ENCODE measurements around the gene SLC25A13. TPM values are rescaled to one million over a fixed set of nuclear protein-coding genes. Genes with fewer than 3 reads are reported as not detected.
A peak's percentile ranks its signal among the peaks of the same experiment; 100 is the strongest.

Gene SLC25A13
- total and polyA plus RNA-seq, 2 experiments from 2014 or later: 4.8 to 19.1 TPM

- no peak overlapping the region for H3K9ac ChIP-seq
- H3F3A ChIP-seq (ENCODE audit: insufficient read depth): no peaks in the 10 kb centered on the region
- in situ Hi-C loops (cut with MboI): no loop called here
- no peaks in the 10 kb centered on the region for H3K79me2 ChIP-seq (ENCODE audit: insufficient read depth)
- H3K4me1 ChIP-seq (ENCODE audit: insufficient read depth): no peaks in the 10 kb centered on the region
- no peak overlapping the region for H2AFZ ChIP-seq
- H3K4me2 ChIP-seq (ENCODE audit: unreplicated experiment): no peak overlapping the region
- DNase-seq: no peak
- H3K27ac ChIP-seq: no peak overlapping the region
- H3K27me3 ChIP-seq (replicated peaks; ENCODE audit: insufficient read depth): no peaks in the 10 kb centered on the region
- 94 to 95% methylated on average over 4 of the region's 4 CpGs for WGBS, 2 experiments (ENCODE audit: low coverage in 1 of 2, low lambda C conversion rate in 2 of 2, missing lambda C conversion rate in 2 of 2)
- no peaks in the 10 kb centered on the region for H4K20me1 ChIP-seq (ENCODE audit: insufficient read depth)
- no peaks in the 10 kb centered on the region for H3K36me3 ChIP-seq (ENCODE audit: low read depth)
- no peaks in the 10 kb centered on the region for H3K9me3 ChIP-seq (ENCODE audit: low read depth)
- TF ChIP-seq EZH2 (IDR thresholded peaks at IDR 0.05; ENCODE audit: insufficient read depth, poor library complexity, severe bottlenecking) (no peak), EZH2phosphoT487 (IDR thresholded peaks at IDR 0.05; ENCODE audit: insufficient read depth, low read depth) (no peak)
- no peak overlapping the region for H3K4me3 ChIP-seq
- no peaks in the 10 kb centered on the region for H3K9me2 ChIP-seq (ENCODE audit: insufficient read depth)
These were observed 34.3 kb downstream of the SLC25A13 start for GRCh38 chr7:96287559-96287958.

DNA sequence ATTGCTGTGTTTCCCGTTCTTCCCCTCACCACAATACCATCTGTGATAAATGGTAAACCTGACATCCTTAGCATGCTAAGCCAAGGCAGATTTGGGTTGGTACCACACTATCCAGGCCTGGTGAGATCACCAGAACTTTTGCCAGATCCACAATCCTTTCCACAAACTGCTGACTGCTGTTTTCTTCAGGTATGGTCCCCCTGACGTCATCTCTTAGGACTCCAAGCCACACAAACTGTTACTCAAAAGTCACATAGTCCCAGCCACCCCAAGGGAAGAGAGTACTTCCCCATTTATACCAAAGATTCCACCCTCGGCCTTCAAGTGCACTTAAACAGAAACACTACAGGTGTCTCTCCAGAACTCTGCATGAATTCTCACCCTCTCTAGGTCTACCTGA lies 34.8 kb downstream of the SLC25A13 start:
- no peaks in the 10 kb centered on the region for H3K27me3 ChIP-seq (replicated peaks; ENCODE audit: insufficient read depth)
- H3K4me2 ChIP-seq (ENCODE audit: unreplicated experiment): no peak overlapping the region
- H3K9ac ChIP-seq: no peak overlapping the region
- H4K20me1 ChIP-seq (ENCODE audit: insufficient read depth): no peaks in the 10 kb centered on the region
- no peak overlapping the region for H3K27ac ChIP-seq
- H3K79me2 ChIP-seq (ENCODE audit: insufficient read depth): no peaks in the 10 kb centered on the region
- H3K9me3 ChIP-seq (ENCODE audit: low read depth): no peaks in the 10 kb centered on the region
- no peak overlapping the region for H2AFZ ChIP-seq
- no peaks in the 10 kb centered on the region for H3K4me1 ChIP-seq (ENCODE audit: insufficient read depth)
- no peak for TF ChIP-seq EZH2phosphoT487 (IDR thresholded peaks at IDR 0.05; ENCODE audit: insufficient read depth, low read depth)
- H3F3A ChIP-seq (ENCODE audit: insufficient read depth): no peaks in the 10 kb centered on the region
- H3K9me2 ChIP-seq (ENCODE audit: insufficient read depth): no peaks in the 10 kb centered on the region
- in situ Hi-C loops (cut with MboI): no loop called here
- no peaks in the 10 kb centered on the region for H3K36me3 ChIP-seq (ENCODE audit: low read depth)
- WGBS, 2 experiments (ENCODE audit: low coverage in 1 of 2, low lambda C conversion rate in 2 of 2, missing lambda C conversion rate in 2 of 2): 82% methylated on average over 3 of the region's 3 CpGs
- H3K4me3 ChIP-seq: no peak overlapping the region
- no peak for DNase-seq

- Histone ChIP-seq H3K9me3 (ENCODE audit: low read depth) (no peaks in the 10 kb centered on the region), H3K4me2 (ENCODE audit: unreplicated experiment) (no peak overlapping the region), H3K36me3 (ENCODE audit: low read depth) (no peaks in the 10 kb centered on the region), H3K9ac (no peak overlapping the region), H3K4me1 (ENCODE audit: insufficient read depth) (no peaks in the 10 kb centered on the region), H3K9me2 (ENCODE audit: insufficient read depth) (no peaks in the 10 kb centered on the region), H2AFZ (no peak overlapping the region), H3F3A (ENCODE audit: insufficient read depth) (no peaks in the 10 kb centered on the region), H4K20me1 (ENCODE audit: insufficient read depth) (no peaks in the 10 kb centered on the region), H3K79me2 (ENCODE audit: insufficient read depth) (no peaks in the 10 kb centered on the region), H3K27me3 (replicated peaks; ENCODE audit: insufficient read depth) (no peaks in the 10 kb centered on the region), H3K4me3 (no peak overlapping the region), H3K27ac (no peak overlapping the region)
- DNase-seq: no peak
- TF ChIP-seq EZH2 (IDR thresholded peaks at IDR 0.05; ENCODE audit: insufficient read depth, poor library complexity, severe bottlenecking) (no peak), EZH2phosphoT487 (IDR thresholded peaks at IDR 0.05; ENCODE audit: insufficient read depth, low read depth) (no peak)
- 43 to 49% methylated on average over 3 of the region's 3 CpGs for WGBS, 2 experiments (ENCODE audit: low coverage in 1 of 2, low lambda C conversion rate in 2 of 2, missing lambda C conversion rate in 2 of 2)
- in situ Hi-C loops (cut with MboI): no loop called here
These were observed 36.3 kb downstream of the SLC25A13 start for GRCh38 chr7:96285579-96285978.

- Histone ChIP-seq H3K4me2 (ENCODE audit: unreplicated experiment) (no peak overlapping the region), H3K4me1 (ENCODE audit: insufficient read depth) (no peaks in the 10 kb centered on the region), H4K20me1 (ENCODE audit: insufficient read depth) (no peaks in the 10 kb centered on the region), H3K4me3 (no peak overlapping the region), H3K27ac (no peak overlapping the region), H3K9me2 (ENCODE audit: insufficient read depth) (no peaks in the 10 kb centered on the region), H3K79me2 (ENCODE audit: insufficient read depth) (no peaks in the 10 kb centered on the region), H3K27me3 (replicated peaks; ENCODE audit: insufficient read depth) (no peaks in the 10 kb centered on the region), H3K9me3 (ENCODE audit: low read depth) (no peaks in the 10 kb centered on the region), H3K36me3 (ENCODE audit: low read depth) (no peaks in the 10 kb centered on the region), H2AFZ (no peak overlapping the region), H3F3A (ENCODE audit: insufficient read depth) (no peaks in the 10 kb centered on the region), H3K9ac (no peak overlapping the region)
- TF ChIP-seq EZH2 (IDR thresholded peaks at IDR 0.05; ENCODE audit: insufficient read depth, poor library complexity, severe bottlenecking) (no peak), EZH2phosphoT487 (IDR thresholded peaks at IDR 0.05; ENCODE audit: insufficient read depth, low read depth) (no peak)
- in situ Hi-C loops (cut with MboI): no loop called here
- DNase-seq: peak; percentile 13
- WGBS, 2 experiments (ENCODE audit: low coverage in 1 of 2, low lambda C conversion rate in 2 of 2, missing lambda C conversion rate in 2 of 2): 80 to 89% methylated on average over 3 of the region's 3 CpGs
These were observed 37.1 kb downstream of the SLC25A13 start for GRCh38 chr7:96284835-96285234.

DNA sequence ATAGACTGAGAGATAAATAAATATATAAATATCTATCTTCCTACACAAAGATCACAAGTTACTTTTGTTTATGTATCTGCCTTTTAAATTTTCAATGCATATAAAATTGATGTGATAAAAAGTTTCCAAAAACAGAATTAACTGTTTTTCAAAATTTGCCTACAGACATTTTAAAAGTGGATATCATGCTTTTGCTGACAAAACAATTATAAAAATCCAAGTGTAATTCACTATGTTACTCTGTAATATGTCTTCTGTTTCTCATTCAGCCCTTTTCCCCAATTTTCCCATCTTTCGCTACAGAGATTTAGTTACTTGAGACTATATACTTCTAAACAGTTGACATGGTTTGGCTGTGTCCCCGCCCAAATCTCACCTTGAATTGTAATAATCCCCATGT lies 37.7 kb downstream of the SLC25A13 start:
- H3K4me2 ChIP-seq (ENCODE audit: unreplicated experiment): no peak overlapping the region
- no peak overlapping the region for H2AFZ ChIP-seq
- no peak overlapping the region for H3K27ac ChIP-seq
- H3K9me2 ChIP-seq (ENCODE audit: insufficient read depth): no peaks in the 10 kb centered on the region
- H3F3A ChIP-seq (ENCODE audit: insufficient read depth): no peaks in the 10 kb centered on the region
- no peak for DNase-seq
- H4K20me1 ChIP-seq (ENCODE audit: insufficient read depth): no peaks in the 10 kb centered on the region
- H3K27me3 ChIP-seq (replicated peaks; ENCODE audit: insufficient read depth): no peaks in the 10 kb centered on the region
- no peak overlapping the region for H3K4me3 ChIP-seq
- H3K79me2 ChIP-seq (ENCODE audit: insufficient read depth): no peaks in the 10 kb centered on the region
- H3K36me3 ChIP-seq (ENCODE audit: low read depth): no peaks in the 10 kb centered on the region
- WGBS, 2 experiments (ENCODE audit: low coverage in 1 of 2, low lambda C conversion rate in 2 of 2, missing lambda C conversion rate in 2 of 2): 95 to 97% methylated on average over 2 of the region's 2 CpGs
- TF ChIP-seq EZH2phosphoT487 (IDR thresholded peaks at IDR 0.05; ENCODE audit: insufficient read depth, low read depth): no peak
- no peak for TF ChIP-seq EZH2 (IDR thresholded peaks at IDR 0.05; ENCODE audit: insufficient read depth, poor library complexity, severe bottlenecking)
- no peak overlapping the region for H3K9ac ChIP-seq
- H3K9me3 ChIP-seq (ENCODE audit: low read depth): no peaks in the 10 kb centered on the region
- H3K4me1 ChIP-seq (ENCODE audit: insufficient read depth): no peaks in the 10 kb centered on the region
- in situ Hi-C loops (cut with MboI): no loop called here
